Endothelial cell of umbilical vein (primary cell): ENCODE measurements around the gene SPATA31E1. TPM values are rescaled to one million over a fixed set of nuclear protein-coding genes. Genes with fewer than 3 reads are reported as not detected.

Source experiments
- BruUV-seq: library from RNA; stranded (reverse); fragments of 400-500 nt; replicated peaks from 2 replicates; lab custom pipeline; 2021; lab: Mats Ljungman, UMichigan
- CTCF ChIA-PET: fragments of 300-600, 350-600 bp; sonication (Branson Sonifier 250); formaldehyde crosslinking; loops from one replicate; lab custom pipeline; 2021; ENCODE audit warnings: antibody characterized with exemption, inconsistent platforms; lab: Charles Lee
- POLR2A ChIA-PET: fragments of 300-600, 350-600 bp; sonication (Branson Sonifier 250); formaldehyde crosslinking; loops from one replicate; lab custom pipeline; 2021; ENCODE audit warnings: antibody characterized with exemption, inconsistent platforms; lab: Charles Lee
- DNase-seq: peaks from one replicate; pipeline ENCODE4 v3.0.0-alpha.2; 2011; ENCODE audit warnings: low read depth, low spot score
- FAIRE-seq: peaks from 2 replicates; lab custom pipeline; 2011; peaks lifted over from hg19 to GRCh38; lab: Jason Lieb, UNC
- H2AFZ ChIP-seq: 2 replicates; pipeline ENCODE4 v1.6.0; 2012; ENCODE audit warnings: low read depth, low read length, control low read depth, inconsistent platforms
- H3K27ac ChIP-seq: 2 replicates; pipeline ENCODE4 v1.5.1; 2011; ENCODE audit warnings: low read depth, mild to moderate bottlenecking, control low read depth, low read length, moderate library complexity; ENCODE audit not compliant: insufficient read depth
- H3K27me3 ChIP-seq, 2 experiments: 2 replicates each; pipeline versions ENCODE4 v1.6.0 to v1.6.1; 2011; ENCODE audit warnings: low read length in 2 of 2, mixed read lengths in 1 of 2; ENCODE audit not compliant: control insufficient read depth in 2 of 2, insufficient read depth in 2 of 2
- H3K36me3 ChIP-seq, 2 experiments: 2 replicates in 1 of 2; 3 replicates in 1 of 2; pipeline ENCODE4 v1.5.1; 2011; ENCODE audit warnings: low read length in 2 of 2, mild to moderate bottlenecking in 1 of 2, moderate library complexity in 1 of 2; ENCODE audit not compliant: control insufficient read depth in 2 of 2, insufficient read depth in 2 of 2; ENCODE audit errors: extremely low read depth in 1 of 2
- H3K4me1 ChIP-seq: 3 replicates; pipeline ENCODE4 v1.5.1; 2011; ENCODE audit warnings: mild to moderate bottlenecking, low read length; ENCODE audit not compliant: control insufficient read depth, insufficient read depth; ENCODE audit errors: extremely low read depth
- H3K4me2 ChIP-seq: 2 replicates; pipeline ENCODE4 v1.6.1; 2011; ENCODE audit warnings: low read length, control low read depth, mixed read lengths; ENCODE audit not compliant: insufficient read depth
- H3K4me3 ChIP-seq, 3 experiments: fragments of 200-600 bp in 1 of 3; sonication (generic), shearing (Covaris generic) in 1 of 3; replicated peaks in 1 of 3; 2 replicates each; pipeline ENCODE4 v1.5.1; 2011 to 2016; ENCODE audit warnings: control low read depth in 3 of 3, low read length in 3 of 3, mild to moderate bottlenecking in 2 of 3, inconsistent platforms in 1 of 3, low read depth in 1 of 3, moderate library complexity in 1 of 3; ENCODE audit not compliant: insufficient read depth in 1 of 3
- H3K79me2 ChIP-seq: 2 replicates; pipeline ENCODE4 v1.6.0; 2012; ENCODE audit warnings: low read length, inconsistent platforms; ENCODE audit not compliant: control insufficient read depth, insufficient read depth
- H3K9ac ChIP-seq: replicated peaks from 2 replicates; pipeline ENCODE3; 2011; ENCODE audit warnings: low read length, control low read depth; ENCODE audit not compliant: insufficient read depth; ENCODE audit errors: extremely low read depth
- H3K9me1 ChIP-seq: replicated peaks from 3 replicates; pipeline ENCODE4 v1.6.0; 2011; ENCODE audit warnings: mild to moderate bottlenecking, low read length; ENCODE audit not compliant: control insufficient read depth, insufficient read depth; ENCODE audit errors: extremely low read depth
- H3K9me3 ChIP-seq: replicated peaks from 2 replicates; pipeline ENCODE4 v1.5.1; 2012; ENCODE audit warnings: low read length, inconsistent platforms; ENCODE audit not compliant: control insufficient read depth, insufficient read depth
- H4K20me1 ChIP-seq: replicated peaks from 2 replicates; pipeline ENCODE3; 2011; ENCODE audit warnings: mild to moderate bottlenecking, low read length; ENCODE audit not compliant: control insufficient read depth, insufficient read depth; ENCODE audit errors: extremely low read depth
- CTCF ChIP-seq, 2 donors: IDR thresholded peaks; 1 replicate in 1 of 2; 2 replicates in 1 of 2; pipeline ENCODE4 v1.5.1; 2011; ENCODE audit warnings: low read length in 2 of 2, mild to moderate bottlenecking in 2 of 2, moderate library complexity in 2 of 2, control low read depth in 1 of 2, inconsistent platforms in 1 of 2, low read depth in 1 of 2; ENCODE audit not compliant: insufficient read depth in 1 of 2; ENCODE audit errors: extremely low read depth in 1 of 2
- EZH2 ChIP-seq: IDR thresholded peaks from 2 replicates; pipeline ENCODE4 v1.6.1; 2012; ENCODE audit warnings: borderline replicate concordance, low read depth, mild to moderate bottlenecking, moderate library complexity, low read length, inconsistent platforms; ENCODE audit not compliant: severe bottlenecking
- FOS ChIP-seq: IDR thresholded peaks from 2 replicates; pipeline ENCODE4 v1.6.1; 2011; ENCODE audit warnings: mild to moderate bottlenecking, low read length, moderate library complexity, borderline replicate concordance; ENCODE audit not compliant: insufficient read depth
- GATA2 ChIP-seq: IDR thresholded peaks from 2 replicates; pipeline ENCODE4 v1.7.0; 2011; ENCODE audit warnings: low read depth, mild to moderate bottlenecking, moderate library complexity, mixed read lengths, low read length; ENCODE audit not compliant: insufficient read length, insufficient read depth
- JUN ChIP-seq: IDR thresholded peaks from 2 replicates; pipeline ENCODE4 v1.6.1; 2011; ENCODE audit warnings: borderline replicate concordance, low read depth; ENCODE audit not compliant: insufficient read length, insufficient read depth
- MYC ChIP-seq: IDR thresholded peaks from one replicate; pipeline ENCODE4 v1.6.1; 2011; ENCODE audit warnings: mild to moderate bottlenecking, low read depth, low read length
- POLR2A ChIP-seq: IDR thresholded peaks from 2 replicates; pipeline ENCODE4 v1.6.1; 2012; ENCODE audit warnings: low read depth, mild to moderate bottlenecking, control low read depth, low read length
- POLR2AphosphoS5 ChIP-seq: IDR thresholded peaks from 2 replicates; pipeline ENCODE4 v1.6.1; 2012; ENCODE audit warnings: low read depth, mild to moderate bottlenecking, control low read depth, low read length, moderate library complexity; ENCODE audit not compliant: insufficient read depth
- dilution Hi-C: fragments of 300-500 bp; cut with MboI; formaldehyde crosslinking; loops from one replicate; pipeline ENCODE4 v1.15.0; 2019; ENCODE audit warnings: low sequenced_read_pairs; ENCODE audit not compliant: extremely low pct_ligation_motif_present
- intact Hi-C: fragments of 100-400 bp; cut with micrococcal nuclease; formaldehyde crosslinking; loops from one replicate; pipeline ENCODE4 v1.10.0; 2022
- polyA plus RNA-seq, 4 experiments: library from polyadenylated mRNA; depleted of rRNA in 3 of 4; stranded (reverse) in 3 of 4; unstranded in 1 of 4; fragments of >200 nt; gene quantifications; 2 replicates each; pipeline versions ENCODE4 v1.2.1 to v1.2.3, GENCODE V29; 2011 to 2012; ENCODE audit warnings: missing spikeins in 1 of 4
- total RNA-seq: library from RNA; stranded (reverse); gene quantifications from 2 replicates; pipeline ENCODE4 v1.2.3, GENCODE V29; 2021
- TF ChIP-seq, protein P1 (sequence below): IDR thresholded peaks from 2 replicates; pipeline ENCODE4 v1.6.1; 2011; ENCODE audit not compliant: insufficient read depth, insufficient read length

The SPATA31E1 gene
- total and polyA plus RNA-seq, 2 donors (not counting 3 experiments of a cell fraction or from before 2014, with no cell fraction given): not detected

DNA sequence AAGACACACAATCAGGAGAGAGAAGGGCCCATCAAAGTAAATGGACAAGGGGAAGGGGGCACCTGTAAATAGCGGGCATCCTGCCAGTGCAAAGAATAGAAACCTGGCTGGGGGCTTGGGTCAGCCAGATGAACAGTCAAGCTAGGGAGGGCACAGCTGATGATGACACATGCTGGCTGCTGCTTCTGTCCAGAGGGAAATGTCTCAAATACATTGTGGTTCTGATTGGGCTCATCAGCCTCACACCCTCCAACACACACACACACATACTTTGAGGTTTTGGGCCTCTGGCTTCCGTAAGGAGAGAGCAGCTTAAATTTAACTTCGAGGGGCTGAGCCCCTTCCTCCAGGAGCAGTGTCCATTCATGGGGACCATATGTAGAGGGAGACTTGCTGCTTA is 27.6 kb upstream of the SPATA31E1 start:
- no peaks in the 10 kb centered on the region for H3K79me2 ChIP-seq
- no peaks in the 10 kb centered on the region for H3K4me1 ChIP-seq
- no peaks in the 10 kb centered on the region for H4K20me1 ChIP-seq
- H3K4me3 ChIP-seq: no peak overlapping the region
- no peak overlapping the region for H3K27ac ChIP-seq
- TF ChIP-seq CTCF (IDR thresholded peaks at IDR 0.05; ENCODE audit: extremely low read depth in 1 of 2, insufficient read depth in 1 of 2, low read depth in 1 of 2, low read length in 2 of 2) (no peak), FOS (no peak), POLR2A (no peak), GATA2 (no peak), MYC (no peak), POLR2AphosphoS5 (no peak), EZH2 (no peak), JUN (no peak)
- TF ChIP-seq, protein P1, sequence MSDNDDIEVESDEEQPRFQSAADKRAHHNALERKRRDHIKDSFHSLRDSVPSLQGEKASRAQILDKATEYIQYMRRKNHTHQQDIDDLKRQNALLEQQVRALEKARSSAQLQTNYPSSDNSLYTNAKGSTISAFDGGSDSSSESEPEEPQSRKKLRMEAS: no peak
- intact Hi-C loops: loop anchor here (10.0 kb wide), 1 partner anchor 500 kb away; no protein-coding TSS in a partner anchor
- no peaks in the 10 kb centered on the region for H3K9me1 ChIP-seq
- no peaks in the 10 kb centered on the region for H3K9me3 ChIP-seq
- POLR2A ChIA-PET: no interaction called here
- DNase-seq (no peak), FAIRE-seq (no peak)
- H3K4me2 ChIP-seq: no peak overlapping the region
- H3K36me3 ChIP-seq: no peaks in the 10 kb centered on the region
- H3K27me3 ChIP-seq: no peaks in the 10 kb centered on the region
- no TSS peak for BruUV-seq
- no peak overlapping the region for H3K9ac ChIP-seq
- CTCF ChIA-PET: no interaction called here
- H2AFZ ChIP-seq: no peak overlapping the region
- dilution Hi-C loops: no loop called here
